HEK293 (cell line): ENCODE measurements around the gene IL17A.

Experiments used
- CTCF ChIA-PET: fragments of 350-600 bp; formaldehyde crosslinking; extraction: SDS; loops from one replicate; lab custom pipeline; 2021; ENCODE audit warnings: antibody characterized with exemption; lab: Yijun Ruan, JAX
- POLR2A ChIA-PET: fragments of 300-600 bp; formaldehyde crosslinking; extraction: SDS; loops from one replicate; lab custom pipeline; 2020; ENCODE audit warnings: antibody characterized with exemption, inconsistent platforms; lab: Yijun Ruan, JAX
- H3K27ac ChIP-seq: fragments of 200-500 bp; sonication (Bioruptor generic); 2 replicates; pipeline ENCODE4 v1.5.1; 2014; ENCODE audit warnings: low read depth, low read length, control low read depth, inconsistent platforms; ENCODE audit errors: extremely low read depth
- H3K36me3 ChIP-seq, 2 experiments: fragments of 200-500 bp in 1 of 2; sonication (Bioruptor generic) in 1 of 2; 1 replicate in 1 of 2; 2 replicates in 1 of 2; pipeline ENCODE4 v1.5.1; 2014 to 2017; ENCODE audit warnings: inconsistent platforms in 2 of 2, low read length in 2 of 2; ENCODE audit not compliant: control insufficient read depth in 2 of 2, insufficient read depth in 1 of 2
- H3K4me1 ChIP-seq: fragments of 200-500 bp; sonication (Bioruptor generic); 2 replicates; pipeline ENCODE4 v1.5.1; 2014; ENCODE audit warnings: mild to moderate bottlenecking, low read length, inconsistent platforms; ENCODE audit not compliant: control insufficient read depth, insufficient read depth
- H3K4me3 ChIP-seq: 2 replicates; pipeline ENCODE4 v1.5.1; 2011; ENCODE audit warnings: low read depth, mild to moderate bottlenecking, control low read depth, low read length, moderate library complexity
- H3K9me3 ChIP-seq: fragments of 200-500 bp; sonication (Bioruptor generic); 2 replicates; pipeline ENCODE4 v1.5.1; 2014; ENCODE audit warnings: low read depth, low read length, inconsistent platforms; ENCODE audit not compliant: control insufficient read depth, insufficient read depth
- GFI1B ChIP-seq: fragments of 450-650 bp; formaldehyde crosslinking; IDR thresholded peaks from 2 replicates; pipeline ENCODE4 v1.5.1; 2016; ENCODE audit warnings: missing biosample characterization, missing genetic modification characterization
- HOXA7 ChIP-seq: sonication (generic); formaldehyde crosslinking; IDR thresholded peaks from 2 replicates; pipeline ENCODE4 v1.8.1; 2022; ENCODE audit warnings: missing genetic modification reagents, borderline replicate concordance
- MEIS1 ChIP-seq: sonication (generic); formaldehyde crosslinking; IDR thresholded peaks from 2 replicates; pipeline ENCODE4 v1.8.1; 2022; ENCODE audit warnings: missing genetic modification reagents, mild to moderate bottlenecking, borderline replicate concordance
- ZBTB48 ChIP-seq: fragments of 450-650 bp; formaldehyde crosslinking; IDR thresholded peaks from 2 replicates; pipeline ENCODE4 v1.5.1; 2016; ENCODE audit warnings: missing biosample characterization, missing genetic modification characterization
- ZNF214 ChIP-seq: fragments of 450-650 bp; formaldehyde crosslinking; IDR thresholded peaks from 2 replicates; pipeline ENCODE4 v1.5.1; 2017; ENCODE audit warnings: missing biosample characterization, mild to moderate bottlenecking, missing genetic modification characterization, borderline replicate concordance
- ZNF350 ChIP-seq: fragments of 450-650 bp; formaldehyde crosslinking; IDR thresholded peaks from 2 replicates; pipeline ENCODE4 v1.5.0; 2017; ENCODE audit warnings: missing biosample characterization, mild to moderate bottlenecking, missing genetic modification characterization
- ZNF48 ChIP-seq: fragments of 450-650 bp; formaldehyde crosslinking; IDR thresholded peaks from 2 replicates; pipeline ENCODE4 v1.5.1; 2016; ENCODE audit warnings: missing biosample characterization, missing genetic modification characterization
- ZNF521 ChIP-seq: fragments of 450-650 bp; formaldehyde crosslinking; IDR thresholded peaks from 2 replicates; pipeline ENCODE4 v1.5.1; 2017; ENCODE audit warnings: missing biosample characterization, mild to moderate bottlenecking, missing genetic modification characterization
- ZNF548 ChIP-seq: fragments of 450-650 bp; formaldehyde crosslinking; IDR thresholded peaks from 2 replicates; pipeline ENCODE4 v1.5.1; 2016; ENCODE audit warnings: missing biosample characterization, missing genetic modification characterization
- ZNF664 ChIP-seq: fragments of 450-650 bp; formaldehyde crosslinking; IDR thresholded peaks from 2 replicates; pipeline ENCODE4 v1.5.1; 2016; ENCODE audit warnings: missing biosample characterization, missing genetic modification characterization
- ZNF677 ChIP-seq: fragments of 450-650 bp; IDR thresholded peaks from 2 replicates; pipeline ENCODE4 v1.5.0; 2018; ENCODE audit warnings: missing biosample characterization, mild to moderate bottlenecking, missing genetic modification characterization, moderate library complexity
- ZXDB ChIP-seq: fragments of 450-650 bp; formaldehyde crosslinking; IDR thresholded peaks from 2 replicates; pipeline ENCODE4 v1.5.1; 2016; ENCODE audit warnings: missing biosample characterization, missing genetic modification characterization
- TF ChIP-seq, protein P1 (sequence below): fragments of 450-650 bp; formaldehyde crosslinking; IDR thresholded peaks from 2 replicates; pipeline ENCODE4 v1.5.1; 2016; ENCODE audit warnings: missing biosample characterization, missing genetic modification characterization
- TF ChIP-seq, protein P2 (sequence below): fragments of 450-650 bp; formaldehyde crosslinking; IDR thresholded peaks from 2 replicates; pipeline ENCODE4 v1.5.1; 2016; ENCODE audit warnings: missing biosample characterization, missing genetic modification characterization, borderline replicate concordance
- TF ChIP-seq, protein P3 (sequence below): fragments of 450-650 bp; formaldehyde crosslinking; IDR thresholded peaks from 2 replicates; pipeline ENCODE4 v1.5.1; 2016; ENCODE audit warnings: missing biosample characterization, missing genetic modification characterization

IL17A gene

DNA sequence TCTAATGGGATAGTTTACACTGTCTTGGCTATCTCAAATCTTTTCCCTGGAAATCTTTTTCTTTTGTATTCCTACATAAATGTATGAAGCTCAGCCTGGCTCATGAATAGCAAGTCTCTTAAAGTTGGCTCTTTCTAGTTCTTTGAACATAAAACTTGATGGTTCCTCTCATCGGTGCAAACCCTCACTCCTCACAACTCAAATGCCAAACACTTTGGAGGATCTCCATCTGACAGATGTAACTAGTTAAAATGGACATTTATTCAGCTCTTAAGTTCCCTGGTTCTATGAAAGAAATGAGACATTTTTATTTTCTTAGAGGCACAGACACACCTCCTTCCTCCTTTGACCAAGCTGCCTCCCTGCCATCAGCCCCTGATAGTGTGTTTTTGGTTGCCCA is 43.6 kb upstream of the IL17A start:
- no peak overlapping the region for H3K27ac ChIP-seq
- H3K36me3 ChIP-seq, result no peaks in the 10 kb centered on the region
- peaks cover 12% of the 10 kb centered on the region; the same call in 1 of the 2 replicates for H3K4me1 ChIP-seq
- CTCF ChIA-PET, result interaction anchor here (0.6 kb wide), 2 partner anchors 13 to 73 kb away, joined by 4 to 5 read pairs; no protein-coding TSS in a partner anchor
- no peak overlapping the region for H3K4me3 ChIP-seq
- POLR2A ChIA-PET, result no interaction called here
- TF ChIP-seq ZNF677 (no peak), ZNF214 (tag by site-specific recombination) (no peak), ZNF350 (tag by site-specific recombination) (no peak), HOXA7 (CRISPR knock-in tag) (no peak), MEIS1 (CRISPR knock-in tag) (no peak), ZNF48 (tag by site-specific recombination) (no peak), ZNF521 (tag by site-specific recombination) (no peak), GFI1B (tag by site-specific recombination) (no peak), ZNF548 (no peak), ZNF664 (no peak)
- TF ChIP-seq, protein P1, sequence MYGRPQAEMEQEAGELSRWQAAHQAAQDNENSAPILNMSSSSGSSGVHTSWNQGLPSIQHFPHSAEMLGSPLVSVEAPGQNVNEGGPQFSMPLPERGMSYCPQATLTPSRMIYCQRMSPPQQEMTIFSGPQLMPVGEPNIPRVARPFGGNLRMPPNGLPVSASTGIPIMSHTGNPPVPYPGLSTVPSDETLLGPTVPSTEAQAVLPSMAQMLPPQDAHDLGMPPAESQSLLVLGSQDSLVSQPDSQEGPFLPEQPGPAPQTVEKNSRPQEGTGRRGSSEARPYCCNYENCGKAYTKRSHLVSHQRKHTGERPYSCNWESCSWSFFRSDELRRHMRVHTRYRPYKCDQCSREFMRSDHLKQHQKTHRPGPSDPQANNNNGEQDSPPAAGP, result no peak
- TF ChIP-seq, protein P2, sequence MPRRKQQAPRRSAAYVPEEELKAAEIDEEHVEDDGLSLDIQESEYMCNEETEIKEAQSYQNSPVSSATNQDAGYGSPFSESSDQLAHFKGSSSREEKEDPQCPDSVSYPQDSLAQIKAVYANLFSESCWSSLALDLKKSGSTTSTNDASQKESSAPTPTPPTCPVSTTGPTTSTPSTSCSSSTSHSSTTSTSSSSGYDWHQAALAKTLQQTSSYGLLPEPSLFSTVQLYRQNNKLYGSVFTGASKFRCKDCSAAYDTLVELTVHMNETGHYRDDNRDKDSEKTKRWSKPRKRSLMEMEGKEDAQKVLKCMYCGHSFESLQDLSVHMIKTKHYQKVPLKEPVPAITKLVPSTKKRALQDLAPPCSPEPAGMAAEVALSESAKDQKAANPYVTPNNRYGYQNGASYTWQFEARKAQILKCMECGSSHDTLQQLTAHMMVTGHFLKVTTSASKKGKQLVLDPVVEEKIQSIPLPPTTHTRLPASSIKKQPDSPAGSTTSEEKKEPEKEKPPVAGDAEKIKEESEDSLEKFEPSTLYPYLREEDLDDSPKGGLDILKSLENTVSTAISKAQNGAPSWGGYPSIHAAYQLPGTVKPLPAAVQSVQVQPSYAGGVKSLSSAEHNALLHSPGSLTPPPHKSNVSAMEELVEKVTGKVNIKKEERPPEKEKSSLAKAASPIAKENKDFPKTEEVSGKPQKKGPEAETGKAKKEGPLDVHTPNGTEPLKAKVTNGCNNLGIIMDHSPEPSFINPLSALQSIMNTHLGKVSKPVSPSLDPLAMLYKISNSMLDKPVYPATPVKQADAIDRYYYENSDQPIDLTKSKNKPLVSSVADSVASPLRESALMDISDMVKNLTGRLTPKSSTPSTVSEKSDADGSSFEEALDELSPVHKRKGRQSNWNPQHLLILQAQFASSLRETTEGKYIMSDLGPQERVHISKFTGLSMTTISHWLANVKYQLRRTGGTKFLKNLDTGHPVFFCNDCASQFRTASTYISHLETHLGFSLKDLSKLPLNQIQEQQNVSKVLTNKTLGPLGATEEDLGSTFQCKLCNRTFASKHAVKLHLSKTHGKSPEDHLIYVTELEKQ, result no peak
- no peaks in the 10 kb centered on the region for H3K9me3 ChIP-seq

DNA sequence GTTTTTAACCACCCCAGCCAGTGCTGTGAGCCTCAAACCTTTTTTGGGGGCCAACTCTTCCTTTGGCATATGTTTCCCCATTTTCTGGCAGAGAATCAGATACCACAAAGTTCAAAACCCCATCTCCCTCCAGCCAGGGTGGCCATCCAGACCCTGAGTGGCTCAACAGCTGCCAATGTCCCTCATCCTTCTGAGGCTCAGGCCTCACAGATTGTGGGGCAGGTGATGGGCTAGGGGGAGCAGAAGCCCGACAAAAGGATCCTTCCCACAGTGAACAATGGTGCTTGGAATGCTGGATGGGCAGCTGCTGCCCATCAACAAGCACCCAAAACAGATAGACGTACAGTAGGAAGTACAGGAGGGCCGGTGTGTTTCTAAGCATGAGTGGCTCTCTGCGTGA is 42.6 kb upstream of the IL17A start:
- CTCF ChIA-PET, result no interaction called here
- H3K4me3 ChIP-seq, result no peak overlapping the region
- POLR2A ChIA-PET, result no interaction called here

More for the DNA sequence above, 42.6 kb upstream of the IL17A start:
- Histone ChIP-seq H3K27ac (no peak overlapping the region), H3K9me3 (no peaks in the 10 kb centered on the region), H3K4me1 (peaks cover 12% of the 10 kb centered on the region; the same call in 1 of the 2 replicates), H3K36me3 (no peaks in the 10 kb centered on the region)
- TF ChIP-seq ZBTB48 (tag by site-specific recombination) (no peak), ZXDB (tag by site-specific recombination) (no peak)
- TF ChIP-seq, protein P3, sequence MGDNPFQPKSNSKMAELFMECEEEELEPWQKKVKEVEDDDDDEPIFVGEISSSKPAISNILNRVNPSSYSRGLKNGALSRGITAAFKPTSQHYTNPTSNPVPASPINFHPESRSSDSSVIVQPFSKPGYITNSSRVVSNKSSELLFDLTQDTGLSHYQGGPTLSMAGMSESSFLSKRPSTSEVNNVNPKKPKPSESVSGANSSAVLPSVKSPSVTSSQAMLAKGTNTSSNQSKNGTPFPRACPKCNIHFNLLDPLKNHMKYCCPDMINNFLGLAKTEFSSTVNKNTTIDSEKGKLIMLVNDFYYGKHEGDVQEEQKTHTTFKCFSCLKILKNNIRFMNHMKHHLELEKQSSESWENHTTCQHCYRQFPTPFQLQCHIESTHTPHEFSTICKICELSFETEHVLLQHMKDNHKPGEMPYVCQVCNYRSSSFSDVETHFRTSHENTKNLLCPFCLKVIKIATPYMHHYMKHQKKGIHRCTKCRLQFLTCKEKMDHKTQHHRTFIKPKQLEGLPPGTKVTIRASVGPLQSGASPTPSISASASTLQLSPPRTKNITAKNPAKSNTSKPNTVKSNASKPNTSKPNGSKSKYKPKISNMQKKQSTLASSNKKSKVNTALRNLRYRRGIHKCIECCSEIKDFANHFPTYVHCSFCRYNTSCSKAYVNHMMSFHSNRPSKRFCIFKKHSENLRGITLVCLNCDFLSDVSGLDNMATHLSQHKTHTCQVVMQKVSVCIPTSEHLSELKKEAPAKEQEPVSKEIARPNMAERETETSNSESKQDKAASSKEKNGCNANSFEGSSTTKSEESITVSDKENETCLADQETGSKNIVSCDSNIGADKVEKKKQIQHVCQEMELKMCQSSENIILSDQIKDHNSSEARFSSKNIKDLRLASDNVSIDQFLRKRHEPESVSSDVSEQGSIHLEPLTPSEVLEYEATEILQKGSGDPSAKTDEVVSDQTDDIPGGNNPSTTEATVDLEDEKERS (tag by site-specific recombination), result no peak
